ENCODE results near the gene SNORC. TPM values are rescaled to one million over a fixed set of nuclear protein-coding genes. Genes with fewer than 3 reads are reported as not detected.

Gene SNORC
- 1.1 and 2.1 TPM in 2 replicates for total RNA-seq (2011; cell fraction: chromatin; rRNA removed; ENCODE audit: low replicate concordance)
- 0.83 and 1.8 TPM in 2 replicates for total RNA-seq (2011; cell fraction: nucleolus; rRNA removed)
- total RNA-seq (2011; cell fraction: nucleoplasm; rRNA removed) = 0.88 and 1.3 TPM in 2 replicates
- total RNA-seq (2014; rRNA removed) (0.23 and 2.0 TPM in 2 replicates), total RNA-seq (2014; rRNA removed; fragmentation: Illumina TruSeq; extraction: Trizol) (0.16 and 0.36 TPM in 2 replicates), total RNA-seq (2015; rRNA removed; fragmentation: Illumina TruSeq; extraction: Trizol) (0.41 and 0.72 TPM in 2 replicates), total RNA-seq (2021) (0.80 and 1.7 TPM in 2 replicates), polyA plus RNA-seq (2011; rRNA removed) (0.14 and 0.32 TPM in 2 replicates), polyA plus RNA-seq (2014; fragmentation: Illumina TruSeq; extraction: Trizol) (0.25 and 1.1 TPM in 2 replicates), polyA plus RNA-seq (2014; fragmentation: Nextera tagmentation; extraction: Ambion mirVana) (not detected), polyA plus RNA-seq (2014; rRNA removed) (0.42 and 2.5 TPM in 2 replicates), polyA minus RNA-seq (2011; rRNA and poly(A)+ RNA removed) (0.07 and 0.15 TPM in 2 replicates), Bru-seq, nascent RNA (percentile 44 among the genes with signal in this experiment), BruChase-seq, experiment 1, labeled RNA remaining after a 2-hour chase (percentile 48 among the genes with signal in this experiment), BruChase-seq, experiment 2, labeled RNA remaining after a 6-hour chase (percentile 45 among the genes with signal in this experiment)
- polyA plus RNA-seq (2011; cell fraction: cytosol; rRNA removed) = 0.37 and 0.57 TPM in 2 replicates
- 2.4 and 3.1 TPM in 2 replicates for polyA plus RNA-seq (2011; cell fraction: nucleus; rRNA removed)
- polyA plus RNA-seq (2012) = 0.39 and 2.0 TPM in 2 replicates
- not detected in 2 replicates for polyA minus RNA-seq (2011; cell fraction: cytosol; rRNA and poly(A)+ RNA removed)
- polyA minus RNA-seq (2011; cell fraction: nucleus; rRNA and poly(A)+ RNA removed) = 0.33 and 0.40 TPM in 2 replicates
- long read RNA-seq, experiment 1, partial matches to known transcripts = 0 of 1 reads
- long read RNA-seq, experiment 1, other reads (novel, unspliced or antisense) = 1 of 1 reads
- long read RNA-seq, experiment 2, partial matches to known transcripts = 0 of 4 reads
- long read RNA-seq, experiment 2, other reads (novel, unspliced or antisense) = 4 of 4 reads
- long read RNA-seq, experiment 3, partial matches to known transcripts = 0 of 1 reads
- long read RNA-seq, experiment 3, other reads (novel, unspliced or antisense) = 1 of 1 reads

- no peaks in the 10 kb centered on the region for H3K79me2 ChIP-seq (ENCODE audit: control insufficient read depth, insufficient read depth, low read length)
- no TSS peak for BruUV-seq (replicated peaks)
- no peak within 1 kb of the TSS for H3K27ac ChIP-seq (ENCODE audit: extremely low read depth, low read depth, low read length)
- ChIA-PET CTCF (ENCODE audit: low intra/inter-chr PET ratio) (no interaction called here), POLR2A (interaction anchor here (0.8 to 1.4 kb wide), 2 partner anchors 9 to 11 kb away, joined by 3 to 4 read pairs; no protein-coding TSS in a partner anchor)
- H3K4me1 ChIP-seq (replicated peaks in 1 of 2; ENCODE audit: control insufficient read depth in 2 of 2, insufficient read depth in 2 of 2, low read length in 2 of 2) = peaks cover 2 to 17% of the 10 kb centered on the region in 2 experiments; a peak in 3 of 5 replicates
- H4K20me1 ChIP-seq (replicated peaks; ENCODE audit: control insufficient read depth, insufficient read depth, low read length) = no peaks in the 10 kb centered on the region
- no peak within 1 kb of the TSS for H3K9ac ChIP-seq (ENCODE audit: insufficient read depth in 1 of 2, low read depth in 2 of 2, low read length in 2 of 2)
- H3K4me3 ChIP-seq = no peak within 1 kb of the TSS
- DNase-seq (ENCODE audit: extremely low read depth in 1 of 4, low spot score in 3 of 4) = no peak
- no peaks in the 10 kb centered on the region for H3K27me3 ChIP-seq (ENCODE audit: control insufficient read depth in 2 of 2, insufficient read depth in 2 of 2, low read length in 2 of 2)
- ATAC-seq = no peak
- in situ Hi-C loops (cut with MboI) = no loop called here
- intact Hi-C loops (cut with micrococcal nuclease) = no loop called here
- H3K4me2 ChIP-seq (ENCODE audit: insufficient read depth, low read length) = no peak within 1 kb of the TSS
- no peaks in the 10 kb centered on the region for H3K9me1 ChIP-seq (ENCODE audit: control insufficient read depth, insufficient read depth, low read length)
- H2AFZ ChIP-seq (ENCODE audit: low read depth, low read length) = no peak within 1 kb of the TSS
- 49% methylated on average over 8 of the region's 21 CpGs for WGBS (ENCODE audit: insufficient coverage, low coverage, missing lambda C conversion rate)
- no peaks in the 10 kb centered on the region for H3K36me3 ChIP-seq (ENCODE audit: control insufficient read depth, insufficient read depth, low read length)
- no peaks in the 10 kb centered on the region for H3K9me3 ChIP-seq (replicated peaks; ENCODE audit: control insufficient read depth, insufficient read depth, low read depth, low read length)
- FAIRE-seq = no peak
- TF ChIP-seq ZFP30 (CRISPR knock-in tag; IDR thresholded peaks at IDR 0.05; ENCODE audit: borderline replicate concordance) (no peak), ZNF41 (CRISPR knock-in tag; conservative IDR thresholded peaks at IDR 0.05) (no peak), DDX20 (tag; IDR thresholded peaks at IDR 0.05; ENCODE audit: low read depth) (no peak), GATAD2A (IDR thresholded peaks at IDR 0.05) (no peak), HMBOX1 (IDR thresholded peaks at IDR 0.05) (no peak), MECOM (CRISPR knock-in tag; IDR thresholded peaks at IDR 0.05) (no peak), SIX5 (IDR thresholded peaks at IDR 0.05; ENCODE audit: borderline replicate concordance in 1 of 2, insufficient read depth in 1 of 2, low read depth in 1 of 2, low read length in 2 of 2) (no peak), CEBPB (tag; IDR thresholded peaks at IDR 0.05) (no peak), ZNF12 (CRISPR knock-in tag; IDR thresholded peaks at IDR 0.05) (no peak), ATF3 (IDR thresholded peaks at IDR 0.05) (no peak), ATF3 (CRISPR knock-in tag; conservative IDR thresholded peaks at IDR 0.05) (no peak), FUS (optimal IDR thresholded peaks at IDR 0.05; ENCODE audit: low read depth, low read length) (no peak), ZNF444 (CRISPR knock-in tag; IDR thresholded peaks at IDR 0.05) (no peak), POLR2G (IDR thresholded peaks at IDR 0.05; ENCODE audit: low read depth, low read length) (no peak), MCM7 (IDR thresholded peaks at IDR 0.05) (no peak)
Measured at GRCh38 chr2:232870018-232870765, at the start of gene SNORC. Gene SNORC (plus strand): TSS chr2:232870264. CDS start chr2:232870342, 78 bp downstream.
